Measurements from ENCODE around the gene RBM15B. TPM values are rescaled to one million over a fixed set of nuclear protein-coding genes. Genes with fewer than 3 reads are reported as not detected.

Gene RBM15B
- polyA plus RNA-seq, 3 donors, result 7.1 to 10.3 (median 9.1) TPM

GRCh38 chr3:51408813-51409212 lies 17.7 kb downstream of the RBM15B start:
- intact Hi-C loops (cut with micrococcal nuclease), result no loop called here
- Histone ChIP-seq H3K4me3 (replicated peaks in 1 of 3; ENCODE audit: low read depth in 2 of 3, low read length in 3 of 3) (no peak overlapping the region), H4K20me1 (ENCODE audit: insufficient read depth, low read length) (no peaks in the 10 kb centered on the region), H3K27me3 (ENCODE audit: control insufficient read depth in 2 of 2, insufficient read depth in 2 of 2, low read length in 2 of 2) (no peaks in the 10 kb centered on the region), H3K4me1 (ENCODE audit: control insufficient read depth in 1 of 2, insufficient read depth in 2 of 2, low read length in 2 of 2) (no peaks in the 10 kb centered on the region), H3K27ac (ENCODE audit: low read depth in 1 of 2, low read length in 2 of 2) (no peak overlapping the region), H3K36me3 (replicated peaks in 1 of 2; ENCODE audit: control insufficient read depth in 1 of 2, insufficient read depth in 2 of 2, low read length in 2 of 2) (peaks cover 70 to 100% of the 10 kb centered on the region in 2 donors), H3K9me3 (replicated peaks in 1 of 2; ENCODE audit: control insufficient read depth in 1 of 2, insufficient read depth in 1 of 2, low read length in 2 of 2) (no peaks in the 10 kb centered on the region), H3K4me2 (replicated peaks; ENCODE audit: extremely low read depth, low read length, poor library complexity, severe bottlenecking) (no peak overlapping the region), H3K79me2 (ENCODE audit: insufficient read depth, low read length) (no peaks in the 10 kb centered on the region), H3K9ac (ENCODE audit: insufficient read depth, low read length, poor library complexity, severe bottlenecking) (no peak overlapping the region), H2AFZ (ENCODE audit: insufficient read depth, low read depth, low read length, poor library complexity, severe bottlenecking) (no peak overlapping the region)
- DNase-seq, result no peak
- Mint-ChIP-seq H3K4me1 (no peaks in the 10 kb centered on the region), H3K9me3 (no peaks in the 10 kb centered on the region), H3K4me3 (no peak overlapping the region), H3K27me3 (ENCODE audit: low read depth in 3 of 3) (peaks cover 0 to 1% (median 0%) of the 10 kb centered on the region in 3 donors), H3K36me3 (peaks cover 74 to 84% of the 10 kb centered on the region in 2 donors), H3K27ac (peak overlapping the region in 1 of 7 donors; percentile 25)
- WGBS (ENCODE audit: insufficient coverage), result 100% methylated on average over 2 of the region's 2 CpGs
- TF ChIP-seq, protein P1, sequence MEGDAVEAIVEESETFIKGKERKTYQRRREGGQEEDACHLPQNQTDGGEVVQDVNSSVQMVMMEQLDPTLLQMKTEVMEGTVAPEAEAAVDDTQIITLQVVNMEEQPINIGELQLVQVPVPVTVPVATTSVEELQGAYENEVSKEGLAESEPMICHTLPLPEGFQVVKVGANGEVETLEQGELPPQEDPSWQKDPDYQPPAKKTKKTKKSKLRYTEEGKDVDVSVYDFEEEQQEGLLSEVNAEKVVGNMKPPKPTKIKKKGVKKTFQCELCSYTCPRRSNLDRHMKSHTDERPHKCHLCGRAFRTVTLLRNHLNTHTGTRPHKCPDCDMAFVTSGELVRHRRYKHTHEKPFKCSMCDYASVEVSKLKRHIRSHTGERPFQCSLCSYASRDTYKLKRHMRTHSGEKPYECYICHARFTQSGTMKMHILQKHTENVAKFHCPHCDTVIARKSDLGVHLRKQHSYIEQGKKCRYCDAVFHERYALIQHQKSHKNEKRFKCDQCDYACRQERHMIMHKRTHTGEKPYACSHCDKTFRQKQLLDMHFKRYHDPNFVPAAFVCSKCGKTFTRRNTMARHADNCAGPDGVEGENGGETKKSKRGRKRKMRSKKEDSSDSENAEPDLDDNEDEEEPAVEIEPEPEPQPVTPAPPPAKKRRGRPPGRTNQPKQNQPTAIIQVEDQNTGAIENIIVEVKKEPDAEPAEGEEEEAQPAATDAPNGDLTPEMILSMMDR (IDR thresholded peaks at IDR 0.05), result no peak

- Mint-ChIP-seq H3K9me3 (no peaks in the 10 kb centered on the region), H3K27ac (peak overlapping the region in 2 of 7 donors; percentile 12 to 78)
- H3K36me3 ChIP-seq (replicated peaks in 1 of 2; ENCODE audit: control insufficient read depth in 1 of 2, insufficient read depth in 2 of 2, low read length in 2 of 2), result peaks cover 71 to 91% of the 10 kb centered on the region in 2 donors
These were observed 31.1 kb downstream of the RBM15B start for GRCh38 chr3:51422211-51422610.

More at GRCh38 chr3:51422211-51422610, 31.1 kb downstream of the RBM15B start:
- Histone ChIP-seq H2AFZ (ENCODE audit: insufficient read depth, low read depth, low read length, poor library complexity, severe bottlenecking) (no peak overlapping the region), H3K9me3 (replicated peaks in 1 of 2; ENCODE audit: control insufficient read depth in 1 of 2, insufficient read depth in 1 of 2, low read length in 2 of 2) (no peaks in the 10 kb centered on the region), H3K27ac (ENCODE audit: low read depth in 1 of 2, low read length in 2 of 2) (no peak overlapping the region), H3K9ac (ENCODE audit: insufficient read depth, low read length, poor library complexity, severe bottlenecking) (no peak overlapping the region), H3K4me1 (ENCODE audit: control insufficient read depth in 1 of 2, insufficient read depth in 2 of 2, low read length in 2 of 2) (no peaks in the 10 kb centered on the region), H4K20me1 (ENCODE audit: insufficient read depth, low read length) (no peaks in the 10 kb centered on the region), H3K4me3 (replicated peaks in 1 of 3; ENCODE audit: low read depth in 2 of 3, low read length in 3 of 3) (no peak overlapping the region), H3K4me2 (replicated peaks; ENCODE audit: extremely low read depth, low read length, poor library complexity, severe bottlenecking) (no peak overlapping the region), H3K79me2 (ENCODE audit: insufficient read depth, low read length) (no peaks in the 10 kb centered on the region), H3K27me3 (ENCODE audit: control insufficient read depth in 2 of 2, insufficient read depth in 2 of 2, low read length in 2 of 2) (no peaks in the 10 kb centered on the region)
- TF ChIP-seq, protein P1 (IDR thresholded peaks at IDR 0.05), result no peak
- Mint-ChIP-seq H3K36me3 (peaks cover 67 to 95% of the 10 kb centered on the region in 2 donors), H3K4me3 (no peak overlapping the region), H3K27me3 (ENCODE audit: low read depth in 3 of 3) (no peaks in the 10 kb centered on the region), H3K4me1 (no peaks in the 10 kb centered on the region)
- WGBS (ENCODE audit: insufficient coverage), result no CpG with 5 or more reads among the region's 3 CpGs
- no peak for DNase-seq
- intact Hi-C loops (cut with micrococcal nuclease), result loop anchor here in 1 of 2 donors (10.0 kb wide), 1 partner anchor 63 kb away; no protein-coding TSS in a partner anchor
